ENCODE results near the gene FERMT3. TPM values are rescaled to one million over a fixed set of nuclear protein-coding genes. Genes with fewer than 3 reads are reported as not detected.

FERMT3 gene
- total RNA-seq, 1 donor, result 7.0 TPM

DNA sequence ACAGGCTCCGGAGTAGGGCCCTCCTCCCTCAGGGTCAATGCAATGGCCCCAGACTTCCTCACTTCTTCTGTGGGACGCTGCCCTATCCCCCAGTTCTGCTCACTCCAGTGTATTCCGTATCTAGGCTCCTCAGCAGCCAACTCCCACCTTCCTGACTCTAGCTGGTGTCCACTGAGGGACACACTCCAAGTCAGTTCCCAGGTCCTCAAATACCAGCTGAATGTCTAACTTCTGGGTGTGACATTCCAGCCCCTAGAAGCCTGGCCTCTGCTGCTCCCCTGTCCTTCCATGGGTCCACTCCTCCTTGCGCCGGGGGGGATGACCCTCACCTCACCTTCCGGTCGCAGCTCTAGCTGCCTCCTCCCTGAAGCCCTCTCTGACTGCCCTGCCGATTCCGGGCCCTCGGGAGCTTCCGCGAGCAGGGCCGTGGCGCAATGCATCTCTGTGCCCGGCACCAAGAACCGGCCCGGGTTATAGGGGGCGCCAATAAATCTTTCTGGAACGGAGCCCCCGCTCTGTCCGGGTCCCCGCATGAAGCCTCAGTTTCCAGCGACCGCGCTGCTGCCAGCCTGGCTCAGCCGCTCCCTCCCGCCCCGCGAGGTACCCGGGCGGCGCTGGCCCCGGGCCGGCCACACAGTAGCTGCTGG is 62.5 kb downstream of the FERMT3 start:
- H3K4me3 ChIP-seq (ENCODE audit: low read depth, low read length), result peak overlapping the region; percentile 70
- no peak for DNase-seq (ENCODE audit: low read depth)
- TF ChIP-seq, protein P1, sequence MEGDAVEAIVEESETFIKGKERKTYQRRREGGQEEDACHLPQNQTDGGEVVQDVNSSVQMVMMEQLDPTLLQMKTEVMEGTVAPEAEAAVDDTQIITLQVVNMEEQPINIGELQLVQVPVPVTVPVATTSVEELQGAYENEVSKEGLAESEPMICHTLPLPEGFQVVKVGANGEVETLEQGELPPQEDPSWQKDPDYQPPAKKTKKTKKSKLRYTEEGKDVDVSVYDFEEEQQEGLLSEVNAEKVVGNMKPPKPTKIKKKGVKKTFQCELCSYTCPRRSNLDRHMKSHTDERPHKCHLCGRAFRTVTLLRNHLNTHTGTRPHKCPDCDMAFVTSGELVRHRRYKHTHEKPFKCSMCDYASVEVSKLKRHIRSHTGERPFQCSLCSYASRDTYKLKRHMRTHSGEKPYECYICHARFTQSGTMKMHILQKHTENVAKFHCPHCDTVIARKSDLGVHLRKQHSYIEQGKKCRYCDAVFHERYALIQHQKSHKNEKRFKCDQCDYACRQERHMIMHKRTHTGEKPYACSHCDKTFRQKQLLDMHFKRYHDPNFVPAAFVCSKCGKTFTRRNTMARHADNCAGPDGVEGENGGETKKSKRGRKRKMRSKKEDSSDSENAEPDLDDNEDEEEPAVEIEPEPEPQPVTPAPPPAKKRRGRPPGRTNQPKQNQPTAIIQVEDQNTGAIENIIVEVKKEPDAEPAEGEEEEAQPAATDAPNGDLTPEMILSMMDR (IDR thresholded peaks at IDR 0.05; ENCODE audit: insufficient read depth, low read length), result no peak

DNA sequence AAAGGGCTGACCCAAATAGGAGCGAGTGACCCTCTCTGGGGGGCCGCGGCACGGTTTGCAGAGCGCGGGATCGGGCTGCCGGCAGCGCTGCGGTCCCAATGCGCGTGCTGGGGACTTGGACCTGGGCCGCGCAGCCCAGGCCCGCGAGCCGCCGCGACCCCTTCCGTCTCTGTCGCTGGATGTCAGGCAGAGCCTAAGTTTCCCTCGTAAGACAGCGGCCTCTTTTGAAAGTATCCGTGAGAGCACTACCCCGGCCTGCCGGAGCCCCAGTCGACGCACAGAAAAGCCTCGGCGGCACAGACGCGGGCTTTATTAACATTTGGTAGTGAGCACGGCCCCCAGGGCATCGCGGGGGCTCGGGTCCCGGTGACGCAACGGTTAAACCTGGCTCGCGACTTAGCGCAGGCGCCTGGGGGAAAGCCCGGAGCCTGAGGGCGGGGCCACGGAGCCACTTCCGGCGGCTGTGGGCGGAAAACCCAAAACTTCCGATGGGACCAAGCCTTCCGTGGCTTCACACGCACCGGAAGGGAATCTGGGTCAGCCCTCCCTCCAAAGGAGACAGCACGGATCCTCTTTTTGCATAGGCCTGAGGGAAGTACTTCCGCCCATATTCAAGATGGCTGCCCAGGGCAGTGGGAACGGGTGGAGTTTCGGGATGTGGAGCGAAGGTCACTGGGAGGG is 63.2 kb downstream of the FERMT3 start:
- DNase-seq (ENCODE audit: low read depth), result peak; percentile 100
- H3K4me3 ChIP-seq (ENCODE audit: low read depth, low read length), result peak overlapping the region; percentile 76
- TF ChIP-seq, protein P1 (IDR thresholded peaks at IDR 0.05; ENCODE audit: insufficient read depth, low read length), result no peak

Other genes with a start within 250 kb of the FERMT3 start
- gene COX8A, start 232.1 kb upstream of the FERMT3 start, total RNA-seq (ENCODE audit: low replicate concordance), result 68.4 and 252 TPM in 2 replicates
- gene OTUB1, start 220.3 kb upstream of the FERMT3 start, total RNA-seq (ENCODE audit: low replicate concordance), result 5.5 and 32.4 TPM in 2 replicates
- 0.18 TPM in 1 of 2 replicates, not detected in the other for gene FLRT1, start 170.8 kb upstream of the FERMT3 start, total RNA-seq (ENCODE audit: low replicate concordance)
- gene MACROD1, start 40.6 kb upstream of the FERMT3 start, total RNA-seq (ENCODE audit: low replicate concordance), result 7.6 and 14.5 TPM in 2 replicates
- gene STIP1, start 20.6 kb upstream of the FERMT3 start, total RNA-seq (ENCODE audit: low replicate concordance), result 112 and 142 TPM in 2 replicates
- 18.9 and 33.3 TPM in 2 replicates for gene TRPT1, start 19.5 kb downstream of the FERMT3 start, total RNA-seq (ENCODE audit: low replicate concordance)
- gene NUDT22, start 19.6 kb downstream of the FERMT3 start, total RNA-seq (ENCODE audit: low replicate concordance), result 39.0 and 50.9 TPM in 2 replicates
- gene DNAJC4, start 23.8 kb downstream of the FERMT3 start, total RNA-seq (ENCODE audit: low replicate concordance), result 6.5 and 9.0 TPM in 2 replicates
- 17.3 and 37.5 TPM in 2 replicates for gene VEGFB, start 27.9 kb downstream of the FERMT3 start, total RNA-seq (ENCODE audit: low replicate concordance)
- gene FKBP2, start 34.4 kb downstream of the FERMT3 start, total RNA-seq (ENCODE audit: low replicate concordance), result 34.3 and 60.3 TPM in 2 replicates
- 42.1 and 264 TPM in 2 replicates for gene PPP1R14B, start 40.2 kb downstream of the FERMT3 start, total RNA-seq (ENCODE audit: low replicate concordance)
- gene PLCB3, start 44.8 kb downstream of the FERMT3 start, total RNA-seq (ENCODE audit: low replicate concordance), result 22.5 and 47.5 TPM in 2 replicates
- gene BAD, start 77.9 kb downstream of the FERMT3 start, total RNA-seq (ENCODE audit: low replicate concordance), result 56.2 and 69.6 TPM in 2 replicates
- 14.4 and 20.3 TPM in 2 replicates for gene GPR137, start 79.1 kb downstream of the FERMT3 start, total RNA-seq (ENCODE audit: low replicate concordance)
- gene KCNK4, start 84.6 kb downstream of the FERMT3 start, total RNA-seq (ENCODE audit: low replicate concordance), result not detected in 2 replicates
- gene CATSPERZ, start 93.6 kb downstream of the FERMT3 start, total RNA-seq (ENCODE audit: low replicate concordance), result not detected in 2 replicates
- 21.6 and 45.2 TPM in 2 replicates for gene ESRRA, start 98.8 kb downstream of the FERMT3 start, total RNA-seq (ENCODE audit: low replicate concordance)
- 177 and 274 TPM in 2 replicates for gene TRMT112, start 110.8 kb downstream of the FERMT3 start, total RNA-seq (ENCODE audit: low replicate concordance)
- 257 and 510 TPM in 2 replicates for gene PRDX5, start 111.4 kb downstream of the FERMT3 start, total RNA-seq (ENCODE audit: low replicate concordance)
- 1.2 and 5.1 TPM in 2 replicates for gene CCDC88B, start 133.5 kb downstream of the FERMT3 start, total RNA-seq (ENCODE audit: low replicate concordance)
- 47.3 and 72.1 TPM in 2 replicates for gene RPS6KA4, start 152.4 kb downstream of the FERMT3 start, total RNA-seq (ENCODE audit: low replicate concordance)